ENCODE results near the gene METTL1.

DNA sequence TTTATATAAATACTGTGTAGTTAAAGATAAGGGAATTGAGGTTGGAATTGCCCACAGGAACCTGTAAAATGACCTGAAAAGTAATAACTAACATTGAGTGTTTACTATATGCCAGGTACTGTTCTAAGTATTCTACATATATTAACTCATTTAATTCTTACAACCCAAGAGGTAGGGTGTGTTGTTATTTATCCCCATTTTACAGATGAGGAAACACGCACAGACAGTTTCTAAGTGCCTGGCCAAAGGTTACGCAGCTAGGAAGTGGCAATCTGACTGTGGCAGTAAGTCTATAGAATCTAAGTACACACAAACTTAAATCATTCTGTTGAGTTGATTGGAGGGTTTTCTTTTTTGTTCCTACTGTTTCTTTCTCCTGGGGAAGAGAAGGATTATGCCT is 28.1 kb downstream of the METTL1 start:
- TF ChIP-seq, protein P1, sequence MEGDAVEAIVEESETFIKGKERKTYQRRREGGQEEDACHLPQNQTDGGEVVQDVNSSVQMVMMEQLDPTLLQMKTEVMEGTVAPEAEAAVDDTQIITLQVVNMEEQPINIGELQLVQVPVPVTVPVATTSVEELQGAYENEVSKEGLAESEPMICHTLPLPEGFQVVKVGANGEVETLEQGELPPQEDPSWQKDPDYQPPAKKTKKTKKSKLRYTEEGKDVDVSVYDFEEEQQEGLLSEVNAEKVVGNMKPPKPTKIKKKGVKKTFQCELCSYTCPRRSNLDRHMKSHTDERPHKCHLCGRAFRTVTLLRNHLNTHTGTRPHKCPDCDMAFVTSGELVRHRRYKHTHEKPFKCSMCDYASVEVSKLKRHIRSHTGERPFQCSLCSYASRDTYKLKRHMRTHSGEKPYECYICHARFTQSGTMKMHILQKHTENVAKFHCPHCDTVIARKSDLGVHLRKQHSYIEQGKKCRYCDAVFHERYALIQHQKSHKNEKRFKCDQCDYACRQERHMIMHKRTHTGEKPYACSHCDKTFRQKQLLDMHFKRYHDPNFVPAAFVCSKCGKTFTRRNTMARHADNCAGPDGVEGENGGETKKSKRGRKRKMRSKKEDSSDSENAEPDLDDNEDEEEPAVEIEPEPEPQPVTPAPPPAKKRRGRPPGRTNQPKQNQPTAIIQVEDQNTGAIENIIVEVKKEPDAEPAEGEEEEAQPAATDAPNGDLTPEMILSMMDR (IDR thresholded peaks at IDR 0.05), result no peak
- TF ChIP-seq POLR2AphosphoS5 (IDR thresholded peaks at IDR 0.05) (no peak), EP300 (IDR thresholded peaks at IDR 0.05) (no peak)
